NCI-H524 treated with DMSO at 0.1 percent for 48 hours (cell line): Measurements from ENCODE around the gene APRT.
"Not testable (repeated sequence)": the region's sequence is repeated elsewhere in the genome, so short reads cannot be mapped to it uniquely, and the experiment has no call there.

Source experiments
- DNase-seq: peaks from one replicate; lab custom pipeline; 2025; lab: John Stamatoyannopoulos, UW

APRT gene

DNA sequence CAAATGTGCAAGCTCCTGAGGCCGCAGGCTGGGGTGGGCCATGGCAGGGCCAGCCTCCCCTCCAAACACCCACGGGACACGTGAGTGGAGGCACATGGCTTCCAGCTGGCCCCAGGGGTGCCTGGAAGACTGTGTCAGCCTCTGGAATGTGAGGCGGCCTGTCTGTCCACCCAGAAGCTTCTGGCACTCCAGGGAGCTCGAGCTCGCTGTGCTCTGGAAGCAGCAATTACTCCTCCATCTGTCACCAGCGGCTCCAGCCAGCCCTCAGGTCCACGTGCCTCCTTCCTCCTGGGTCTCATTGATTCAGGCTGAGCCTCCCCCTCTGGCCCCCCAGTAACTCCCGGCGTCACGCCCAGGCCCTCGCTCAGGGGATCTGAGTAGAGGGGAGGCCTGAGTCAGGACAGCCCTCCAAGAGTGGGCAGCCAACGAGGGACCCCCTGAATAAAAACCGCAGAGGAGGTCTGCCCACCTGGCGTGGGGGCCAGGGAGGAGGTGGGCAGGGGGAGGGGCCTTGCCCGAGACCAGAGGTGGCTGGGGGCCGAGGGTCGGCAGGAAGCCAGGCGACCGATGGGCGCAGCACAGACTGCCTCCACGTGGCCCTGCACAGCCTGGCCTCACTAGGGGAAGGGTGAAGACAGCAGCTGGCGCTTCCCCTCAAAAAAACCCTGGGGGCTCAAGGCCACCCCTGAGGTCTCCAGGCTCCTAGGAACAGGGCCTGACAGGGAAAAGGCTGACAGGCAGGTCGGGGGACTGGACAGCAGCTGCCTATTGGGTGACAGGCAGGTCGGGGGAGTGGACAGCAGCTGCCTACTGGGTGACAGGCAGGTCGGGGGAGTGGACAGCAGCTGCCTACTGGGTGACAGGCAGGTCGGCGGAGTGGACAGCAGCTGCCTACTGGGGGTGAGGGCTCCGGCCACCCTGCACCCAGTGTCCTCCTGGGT is 38.6 kb downstream of the APRT start:
- DNase-seq = peak; percentile 76

DNA sequence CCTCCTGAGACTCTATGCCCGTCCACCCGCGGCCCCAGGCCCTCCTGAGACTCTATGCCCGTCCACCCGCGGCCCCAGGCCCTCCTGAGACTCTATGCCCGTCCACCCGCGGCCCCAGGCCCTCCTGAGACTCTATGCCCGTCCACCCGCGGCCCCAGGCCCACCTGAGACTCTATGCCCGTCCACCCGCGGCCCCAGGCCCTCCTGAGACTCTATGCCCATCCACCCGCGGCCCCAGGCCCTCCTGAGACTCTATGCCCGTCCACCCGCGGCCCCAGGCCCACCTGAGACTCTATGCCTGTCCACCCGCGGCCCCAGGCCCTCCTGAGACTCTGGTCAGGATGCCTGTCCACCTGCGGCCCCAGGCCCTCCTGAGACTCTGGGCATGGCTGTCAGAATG is 39.9 kb downstream of the APRT start:
- DNase-seq = not testable (repeated sequence)

DNA sequence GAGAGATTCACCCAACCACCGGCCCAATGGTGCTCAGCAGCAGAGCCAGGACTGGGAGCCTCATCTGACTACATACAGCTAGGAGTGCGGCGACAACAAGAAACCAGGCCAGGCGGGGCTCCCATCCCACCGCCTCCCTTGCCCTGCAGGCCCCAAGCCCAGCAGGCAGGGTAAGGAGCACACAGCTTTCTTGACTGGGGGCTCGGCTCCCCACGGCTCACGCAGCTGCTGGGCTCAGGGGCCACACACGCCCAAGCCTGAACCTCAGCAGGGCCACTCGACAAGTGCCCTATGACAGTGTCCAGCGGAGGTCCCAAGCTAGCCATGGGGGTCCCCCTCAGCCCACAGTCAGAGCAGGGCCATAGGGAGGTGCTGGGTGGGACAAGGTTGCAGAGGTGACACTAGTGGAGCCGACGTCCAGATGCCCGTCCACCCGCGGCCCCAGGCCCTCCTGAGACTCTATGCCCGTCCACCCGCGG is 40.4 kb downstream of the APRT start:
- no peak for DNase-seq

DNA sequence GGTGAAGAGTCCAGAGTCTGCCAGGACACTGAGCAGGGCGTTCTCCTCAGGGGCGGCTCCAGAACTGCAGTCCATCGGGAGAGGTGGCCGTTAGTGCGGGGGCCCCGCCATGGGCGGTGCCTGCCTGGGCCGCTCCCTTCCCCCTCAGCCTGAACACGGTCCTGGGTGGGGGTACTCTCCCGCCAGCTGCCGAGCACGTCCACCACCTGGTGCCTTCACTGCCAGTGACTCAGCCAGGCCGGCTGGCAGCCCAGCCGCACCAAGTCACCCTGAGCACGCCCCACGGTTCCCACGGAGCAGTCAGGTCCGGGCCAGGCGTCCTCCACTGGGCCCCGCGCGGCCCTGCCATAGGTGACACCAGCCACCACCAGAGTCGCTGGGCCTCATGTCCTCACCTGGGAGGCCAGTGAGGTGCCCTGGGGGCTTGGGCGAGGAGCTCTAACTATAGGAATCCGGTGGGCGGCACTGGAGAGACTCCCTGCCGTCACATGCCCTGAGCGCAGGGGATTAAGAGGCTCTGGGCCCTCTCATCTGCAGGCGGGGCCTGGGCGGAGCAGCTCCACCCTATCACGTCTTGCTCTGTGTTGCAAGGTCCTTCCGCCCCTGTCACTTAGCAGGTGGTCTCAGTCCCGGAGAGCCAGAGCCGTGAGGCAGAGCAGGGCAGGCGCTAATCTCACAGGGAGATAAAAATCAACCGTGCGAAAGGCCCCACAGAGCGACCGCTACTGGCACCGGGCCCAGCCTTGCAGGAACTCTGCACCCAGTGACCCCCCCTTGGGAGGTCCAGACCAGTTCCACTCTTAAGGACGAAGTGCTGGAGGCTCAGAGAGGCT is 41.1 kb downstream of the APRT start:
- DNase-seq = peak; percentile 94

DNA sequence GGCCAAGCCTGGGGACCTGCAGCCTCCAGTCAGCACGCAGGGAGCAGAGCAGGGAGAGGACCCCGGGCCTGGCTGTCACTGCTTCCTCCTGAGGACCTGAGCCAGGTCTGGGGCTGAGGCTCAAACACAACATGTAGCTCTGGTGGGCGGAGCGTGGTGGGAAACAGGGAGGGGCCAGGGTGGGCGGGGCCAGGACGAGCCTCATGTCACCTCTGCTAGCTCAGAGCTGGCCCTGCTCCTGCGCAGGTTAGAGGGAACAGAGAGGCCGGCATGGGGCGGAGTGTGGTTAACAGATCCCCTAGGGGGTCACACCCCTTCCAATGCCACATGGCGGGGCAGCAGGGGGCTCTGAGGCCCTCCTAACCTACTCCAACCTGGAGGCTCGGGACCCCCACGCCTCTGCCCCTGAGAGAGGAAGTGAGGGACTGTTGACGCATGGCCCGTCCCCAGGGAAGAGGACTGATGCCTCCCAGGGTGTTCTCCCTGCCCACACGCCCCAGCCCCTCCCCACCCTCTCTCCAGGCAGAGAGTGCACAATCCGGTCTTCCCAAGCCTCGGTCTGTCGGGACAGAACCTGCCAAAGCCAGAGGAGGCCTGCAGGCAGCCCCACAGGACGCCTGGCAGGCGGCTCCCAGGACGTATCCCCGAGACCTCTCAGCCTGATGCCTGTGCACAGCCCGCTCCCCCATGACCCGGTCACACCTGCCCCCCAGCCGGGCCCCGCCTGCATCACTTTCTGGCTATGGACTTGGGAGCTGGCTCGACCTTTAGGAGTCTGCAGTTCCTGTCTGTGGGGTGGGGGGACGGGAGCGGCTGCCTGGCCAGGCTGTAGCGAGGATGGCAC is 41.9 kb downstream of the APRT start:
- DNase-seq = no peak

DNA sequence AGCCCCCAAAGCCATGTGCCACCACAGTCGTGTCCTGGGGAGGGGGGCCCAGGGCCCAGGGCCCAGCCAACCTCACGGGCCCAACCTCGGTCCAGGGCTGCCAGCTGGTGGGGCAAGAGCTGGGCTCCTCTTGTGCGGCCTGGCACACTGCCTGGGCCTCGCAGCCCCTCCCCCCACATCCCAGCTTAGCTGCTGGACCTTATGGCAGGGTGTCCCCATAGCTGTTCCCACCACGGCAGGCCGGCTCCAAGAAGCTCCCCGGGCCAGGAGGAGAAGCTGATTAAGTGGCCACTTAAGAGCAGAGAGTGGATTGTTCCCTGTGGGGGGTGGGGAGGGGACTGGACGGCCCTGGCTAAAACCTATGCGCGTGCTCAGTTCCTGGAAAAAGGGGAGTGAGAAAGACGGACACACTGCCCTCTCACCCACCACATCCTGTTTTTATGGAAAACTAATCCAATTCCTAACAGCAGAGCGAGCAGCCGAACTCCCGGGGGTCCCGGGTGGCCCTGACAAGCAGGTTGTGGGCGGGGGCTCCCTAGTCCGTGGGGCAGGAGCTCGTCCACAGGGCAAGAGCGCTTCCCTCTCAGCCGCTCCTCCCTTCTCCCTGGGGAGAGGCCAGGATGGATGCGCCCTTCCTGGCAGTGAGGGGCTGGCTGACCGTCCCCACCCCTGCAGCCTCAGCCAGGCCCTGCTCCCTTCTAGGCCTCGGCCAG is 43.5 kb downstream of the APRT start:
- DNase-seq = peak; percentile 97

DNA sequence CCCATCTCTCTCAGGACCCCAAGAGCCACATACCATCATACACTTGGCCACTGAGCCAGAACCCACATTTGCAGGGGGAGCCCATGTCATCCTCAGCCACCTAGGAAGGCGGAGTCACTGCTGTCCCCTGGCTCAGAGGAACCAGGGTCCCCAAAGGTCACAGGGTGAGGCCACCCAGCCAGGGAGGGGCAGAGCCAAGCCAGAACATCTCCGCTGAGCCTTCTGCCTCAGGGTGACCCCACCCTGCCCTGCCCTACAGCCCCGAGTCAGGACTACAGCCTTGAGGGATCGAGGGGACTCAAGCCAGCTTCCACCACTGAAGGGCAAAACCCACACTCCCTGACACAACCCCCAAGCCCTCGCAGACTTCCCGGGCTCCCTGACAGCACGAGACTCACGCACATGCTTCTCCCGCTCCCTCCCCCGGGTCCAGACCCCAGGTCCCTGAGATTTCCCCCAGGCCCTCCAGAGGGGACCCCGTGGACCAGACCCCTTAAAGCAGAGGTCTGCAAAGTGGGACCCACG is 44.1 kb downstream of the APRT start:
- DNase-seq = no peak

DNA sequence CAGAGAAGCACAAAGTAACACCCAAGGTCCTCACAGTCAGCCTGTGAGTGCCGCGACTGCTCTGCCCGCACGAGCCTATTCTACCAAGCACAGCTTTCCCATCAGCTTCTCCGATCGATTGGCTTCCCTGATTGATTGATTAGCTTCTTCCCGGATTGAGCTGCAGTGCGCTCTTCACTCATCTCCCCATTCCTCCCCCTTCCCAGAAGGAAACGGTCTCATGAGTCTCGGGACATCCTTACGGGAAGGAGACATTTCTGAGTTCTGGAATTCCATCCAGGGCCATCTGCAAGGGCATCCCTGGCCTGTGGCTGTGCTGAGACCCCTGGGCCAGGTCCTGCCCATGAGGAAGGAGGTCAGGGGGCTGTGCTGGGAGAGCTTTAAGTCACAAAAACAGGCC is 44.8 kb downstream of the APRT start:
- no peak for DNase-seq

DNA sequence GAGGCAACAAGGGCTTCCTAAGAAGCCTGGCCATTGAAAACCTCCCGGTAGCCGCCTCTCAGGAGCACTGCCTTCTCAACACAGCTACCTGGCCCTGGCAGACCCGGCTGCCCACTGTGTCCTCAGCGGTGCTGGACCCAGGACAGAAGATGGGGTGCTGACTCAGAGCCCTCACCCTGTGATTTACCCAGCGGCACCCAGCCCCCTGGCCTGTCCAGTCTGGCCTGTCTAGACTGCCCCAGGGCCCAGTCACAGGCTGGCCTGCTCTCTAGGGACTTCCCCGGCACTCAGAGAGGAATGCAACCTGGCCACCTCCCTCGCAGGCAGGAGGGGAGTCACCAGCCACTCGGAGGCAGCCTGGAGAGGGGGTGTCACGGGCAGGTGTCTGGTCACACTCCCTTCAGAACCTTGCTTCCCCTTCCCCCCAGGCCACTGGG is 46.8 kb downstream of the APRT start:
- no peak for DNase-seq

DNA sequence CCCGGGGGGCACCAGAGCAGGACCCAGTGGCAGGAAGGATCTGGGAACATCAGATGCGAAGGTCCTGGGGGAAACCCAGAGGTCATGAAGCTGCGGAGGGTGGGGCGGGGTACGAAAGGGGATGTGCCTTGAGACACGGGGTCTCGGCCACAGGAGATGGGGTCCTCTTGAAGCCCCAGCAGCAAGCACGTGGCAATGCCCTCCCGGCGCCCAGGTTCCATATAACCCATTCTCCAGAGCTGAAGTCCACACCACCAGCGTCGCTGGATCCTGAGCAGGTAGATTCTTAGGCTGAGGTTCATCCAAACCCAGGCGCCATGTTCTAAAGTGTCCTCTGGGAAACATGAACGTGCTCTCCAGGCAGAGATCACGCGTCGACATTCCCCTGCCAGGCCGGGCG is 47.6 kb downstream of the APRT start:
- DNase-seq = no peak

DNA sequence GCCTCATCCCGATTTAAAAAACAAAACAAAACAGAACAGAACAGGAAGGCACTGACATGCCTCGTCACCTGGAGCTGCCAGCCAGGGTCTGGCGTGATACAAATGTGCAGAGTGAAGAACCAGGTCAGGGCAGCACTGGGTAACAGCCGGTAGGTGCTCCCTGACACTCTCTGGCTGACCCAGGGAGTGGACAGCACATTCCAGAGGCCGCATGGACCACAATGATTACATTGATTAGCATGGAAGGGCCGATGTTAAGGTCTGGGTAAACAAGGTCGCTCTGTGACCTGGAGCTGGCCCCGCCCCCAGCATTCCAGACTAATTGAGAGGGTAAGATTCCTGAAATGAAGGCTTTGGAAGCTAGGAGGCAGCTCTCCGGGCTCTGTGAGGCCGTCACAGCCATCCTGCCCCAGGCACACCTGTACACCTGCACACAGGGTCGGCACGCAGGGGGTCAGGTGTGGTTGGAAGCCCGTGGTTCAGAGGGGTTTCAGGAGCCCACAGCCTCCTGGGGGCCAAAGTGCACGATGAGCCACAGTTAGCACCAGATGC is 48.1 kb downstream of the APRT start:
- no peak for DNase-seq

DNA sequence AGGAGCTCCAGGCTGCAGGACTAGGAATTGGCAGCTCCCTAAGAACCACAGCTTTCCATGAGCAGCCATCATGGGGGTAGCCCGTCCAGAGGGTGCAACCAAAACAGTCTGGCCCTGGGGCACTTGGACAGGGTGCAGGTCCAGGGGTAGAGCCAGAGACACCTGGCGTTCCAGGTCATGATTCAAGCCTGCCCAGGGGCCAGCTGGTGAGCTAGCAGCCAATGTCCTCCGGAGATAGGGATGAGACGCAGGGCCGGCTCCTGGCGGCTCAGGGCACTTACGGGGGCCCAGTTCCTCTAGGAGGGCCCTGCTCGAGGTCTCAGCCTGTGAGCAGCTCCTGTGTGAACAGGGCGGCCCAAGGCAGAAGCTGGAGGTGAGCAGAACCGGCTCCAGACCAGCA is 48.8 kb downstream of the APRT start:
- DNase-seq = no peak

DNA sequence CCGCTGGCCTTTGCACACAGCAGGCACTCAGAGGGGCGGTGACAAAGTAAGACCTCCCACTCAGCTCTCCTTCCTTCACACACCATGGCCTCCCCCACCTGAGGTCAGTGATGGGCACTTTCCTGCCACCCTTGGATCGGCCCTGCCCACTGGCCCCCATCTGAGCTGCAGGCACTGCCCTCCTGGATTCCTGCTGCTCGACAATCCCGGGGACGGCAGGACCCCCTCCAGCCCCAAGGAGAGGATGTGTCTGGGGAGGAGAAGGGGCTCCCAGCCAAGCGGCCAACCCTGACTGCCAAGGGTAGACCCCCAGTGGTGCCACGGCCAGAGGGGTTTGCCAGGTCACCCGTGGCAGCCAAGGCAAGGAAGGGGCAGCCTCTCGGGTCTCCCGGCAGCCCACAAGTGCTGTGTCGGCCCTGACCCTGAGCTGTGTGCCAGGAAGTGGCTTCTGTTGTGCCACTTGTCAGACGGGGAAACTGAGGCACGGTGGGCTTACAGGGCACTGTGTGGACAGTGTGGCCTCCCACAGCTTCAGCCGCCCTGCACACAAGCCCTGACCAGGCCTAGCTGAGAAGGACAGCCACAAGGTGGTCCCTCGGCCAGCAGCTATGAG is 49.4 kb downstream of the APRT start:
- DNase-seq = no peak

DNA sequence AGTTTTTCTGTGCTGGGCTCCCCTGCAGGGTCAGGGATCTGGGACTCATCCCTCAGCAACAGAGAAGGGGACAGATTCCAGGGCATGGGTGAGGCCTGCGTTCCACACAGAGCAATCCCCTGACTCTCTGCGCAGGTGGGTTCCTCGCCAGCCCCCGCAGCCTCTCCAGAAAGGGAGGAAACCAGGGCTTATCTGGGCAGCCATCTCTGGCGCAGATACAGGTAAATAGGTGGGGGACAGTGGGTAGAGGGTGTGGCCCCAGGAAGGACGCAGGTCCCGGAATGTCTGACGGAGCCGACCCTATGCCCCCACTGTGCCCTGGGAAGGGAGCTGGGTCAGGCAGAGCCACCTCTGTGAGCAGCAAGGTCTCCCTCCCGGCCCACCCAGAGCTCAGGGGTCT is 49.9 kb downstream of the APRT start:
- no peak for DNase-seq

DNA sequence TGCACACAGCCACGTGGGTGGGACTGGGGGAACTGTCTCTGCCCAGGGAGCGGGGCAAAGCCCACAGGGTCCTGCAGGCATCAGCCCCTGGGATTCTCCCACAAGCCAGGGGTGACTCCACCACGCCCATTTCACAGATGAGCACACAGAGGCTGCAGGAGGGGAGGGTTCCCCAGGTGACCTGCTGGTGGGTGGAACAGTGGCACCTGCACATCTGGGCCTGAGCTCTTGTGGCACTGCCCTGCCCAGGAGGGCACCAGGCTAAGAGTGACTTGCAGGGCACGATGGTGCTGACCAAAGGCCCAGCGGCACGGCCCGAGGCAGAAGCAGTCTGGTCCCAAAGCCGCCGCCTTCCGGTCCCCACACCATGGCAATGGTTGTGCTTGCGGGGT is 50.6 kb downstream of the APRT start:
- DNase-seq = no peak

DNA sequence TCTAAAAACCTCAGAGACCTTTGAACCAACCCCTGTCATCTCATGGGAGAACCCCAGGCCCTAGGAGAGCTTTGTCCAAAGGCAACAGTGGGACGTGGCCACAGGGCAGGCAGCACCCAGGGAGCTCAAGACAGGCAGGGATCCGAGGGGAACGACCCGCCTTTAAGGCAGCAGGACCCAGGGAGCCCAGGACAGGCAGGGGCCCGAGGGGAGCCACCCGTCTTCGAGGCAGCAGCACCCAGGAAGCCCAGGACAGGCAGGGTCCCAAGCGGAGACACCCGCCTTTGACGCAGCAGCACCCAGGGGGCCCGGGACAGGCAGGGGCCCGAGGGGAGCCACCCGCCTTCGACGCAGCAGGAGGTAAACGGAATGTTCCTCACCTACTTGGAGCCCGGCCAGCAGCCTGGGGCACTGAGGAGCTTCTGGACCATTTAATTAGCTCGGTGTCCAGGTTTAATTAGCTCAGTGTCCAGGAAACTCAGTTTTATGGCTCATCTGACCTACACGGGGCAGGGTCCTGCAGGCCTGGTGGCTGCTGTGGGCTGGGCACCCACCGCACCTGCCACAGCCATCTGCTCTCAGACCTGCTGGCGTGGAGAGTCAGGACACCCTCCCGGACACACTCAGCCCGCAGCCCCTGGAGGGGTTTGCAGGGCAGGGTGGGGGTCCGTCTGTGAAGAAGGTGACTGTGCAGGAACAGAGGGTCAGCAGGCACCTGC is 51.1 kb downstream of the APRT start:
- no peak for DNase-seq

DNA sequence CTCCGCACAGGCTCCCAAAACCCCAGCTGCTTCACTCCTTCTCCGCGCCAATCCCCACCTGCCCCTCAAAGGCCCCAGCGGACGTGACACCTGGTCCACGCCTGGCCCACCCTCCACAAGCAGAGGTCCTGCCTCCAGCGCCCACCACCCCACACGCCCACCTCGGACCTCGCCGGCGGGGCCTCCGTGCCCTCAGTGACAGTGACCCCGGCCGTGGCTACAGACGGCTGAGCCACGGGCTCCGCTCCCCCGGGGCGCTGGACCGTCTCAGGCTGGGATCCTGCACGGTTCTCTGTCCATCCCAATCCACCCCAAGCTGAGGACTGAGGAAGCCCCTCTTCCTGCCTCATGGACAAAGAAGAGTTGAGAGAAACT is 51.8 kb downstream of the APRT start:
- DNase-seq = no peak
